ENCODE data around the gene PWP1.

DNA sequence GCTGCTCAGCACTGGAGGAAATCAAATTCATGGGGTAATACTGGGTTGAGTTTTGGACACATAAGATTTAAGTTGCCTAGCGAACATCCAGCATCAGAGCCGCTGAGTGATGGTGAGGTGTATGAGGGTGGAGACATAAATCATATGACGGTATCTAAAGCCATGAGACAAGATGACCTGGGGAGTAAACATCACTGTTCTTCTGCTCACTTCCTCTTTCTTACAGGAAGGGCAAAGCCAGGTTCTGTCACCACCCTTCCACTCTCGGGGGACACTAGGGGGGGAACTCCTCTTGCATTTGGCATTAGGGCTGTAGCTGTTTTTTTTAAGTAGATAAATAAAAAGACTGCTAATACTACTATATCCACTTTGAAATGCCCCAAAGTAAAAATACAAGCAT lies 51.3 kb downstream of the PWP1 start:
- TF ChIP-seq, protein P1, sequence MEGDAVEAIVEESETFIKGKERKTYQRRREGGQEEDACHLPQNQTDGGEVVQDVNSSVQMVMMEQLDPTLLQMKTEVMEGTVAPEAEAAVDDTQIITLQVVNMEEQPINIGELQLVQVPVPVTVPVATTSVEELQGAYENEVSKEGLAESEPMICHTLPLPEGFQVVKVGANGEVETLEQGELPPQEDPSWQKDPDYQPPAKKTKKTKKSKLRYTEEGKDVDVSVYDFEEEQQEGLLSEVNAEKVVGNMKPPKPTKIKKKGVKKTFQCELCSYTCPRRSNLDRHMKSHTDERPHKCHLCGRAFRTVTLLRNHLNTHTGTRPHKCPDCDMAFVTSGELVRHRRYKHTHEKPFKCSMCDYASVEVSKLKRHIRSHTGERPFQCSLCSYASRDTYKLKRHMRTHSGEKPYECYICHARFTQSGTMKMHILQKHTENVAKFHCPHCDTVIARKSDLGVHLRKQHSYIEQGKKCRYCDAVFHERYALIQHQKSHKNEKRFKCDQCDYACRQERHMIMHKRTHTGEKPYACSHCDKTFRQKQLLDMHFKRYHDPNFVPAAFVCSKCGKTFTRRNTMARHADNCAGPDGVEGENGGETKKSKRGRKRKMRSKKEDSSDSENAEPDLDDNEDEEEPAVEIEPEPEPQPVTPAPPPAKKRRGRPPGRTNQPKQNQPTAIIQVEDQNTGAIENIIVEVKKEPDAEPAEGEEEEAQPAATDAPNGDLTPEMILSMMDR (IDR thresholded peaks at IDR 0.05; ENCODE audit: low read depth, low read length): peak; percentile 9
- no peak for TF ChIP-seq POLR2A (IDR thresholded peaks at IDR 0.05; ENCODE audit: extremely low read depth, insufficient read length)

All from NB4 (cell line).